Right lobe of liver (tissue), 6 donors: Measurements from ENCODE around the gene SHMT2. TPM values are rescaled to one million over a fixed set of nuclear protein-coding genes. Genes with fewer than 3 reads are reported as not detected.

Experiments
- ATAC-seq, 4 donors: fragments of 200-7000 bp; cut with Tn5 transposase; one replicate each; pipeline ENCODE4 v1.9.1; 2020; ENCODE audit warnings: mild to moderate bottlenecking in 4 of 4, moderate library complexity in 4 of 4
- DNase-seq, 3 donors: peaks; one replicate each; pipeline ENCODE4 v3.0.0-alpha.2; 2020
- H3K27ac ChIP-seq, 3 donors: fragments of 200-600 bp; one replicate each; pipeline ENCODE4 v1.8.0; 2022
- H3K27me3 ChIP-seq, 2 donors: fragments of 200-600 bp; one replicate each; pipeline ENCODE4 v1.8.0; 2022
- H3K36me3 ChIP-seq, 4 donors: fragments of 200-600 bp; sonication (generic) in 1 of 4; one replicate each; pipeline versions ENCODE4 v1.5.1 to v1.8.0; 2017 to 2022; ENCODE audit warnings: control low read depth in 1 of 4
- H3K4me1 ChIP-seq, 4 donors: fragments of 200-600 bp; sonication (generic) in 1 of 4; one replicate each; pipeline versions ENCODE4 v1.5.1 to v1.8.0; 2017 to 2022; ENCODE audit warnings: control low read depth in 1 of 4
- H3K4me3 ChIP-seq, 3 donors: fragments of 200-600 bp; one replicate each; pipeline ENCODE4 v1.8.0; 2022
- H3K9me3 ChIP-seq, 4 donors: fragments of 200-600 bp; sonication (generic) in 1 of 4; one replicate each; pipeline versions ENCODE4 v1.5.1 to v1.8.0; 2017 to 2022; ENCODE audit warnings: control low read depth in 1 of 4
- CTCF ChIP-seq, 4 donors: fragments of 200-600 bp in 3 of 4; fragments of 450-650 bp in 1 of 4; IDR thresholded peaks; one replicate each; pipeline versions ENCODE4 v1.5.1 to v1.8.0; 2016 to 2022; ENCODE audit warnings: antibody characterized with exemption in 4 of 4, mild to moderate bottlenecking in 2 of 4
- POLR2A ChIP-seq: fragments of 450-650 bp; IDR thresholded peaks from one replicate; pipeline ENCODE4 v1.6.1; 2017; ENCODE audit warnings: antibody characterized with exemption, mild to moderate bottlenecking
- WGBS: methylation state at CpG from one replicate; pipeline ENCODE4 v1.1.6; 2018; ENCODE audit warnings: low coverage, low lambda C conversion rate; ENCODE audit not compliant: insufficient coverage; ENCODE audit errors: missing lambda C conversion rate; 5-methylcytosine and 5-hydroxymethylcytosine counted together
- intact Hi-C, 2 donors: fragments of 100-400 bp; cut with DNase I; formaldehyde crosslinking; loops; one replicate each; pipeline versions ENCODE4 v1.11.2 to v1.14.1; 2022
- total RNA-seq, 6 experiments: library from RNA; depleted of rRNA in 2 of 6; stranded (reverse); fragments of >200 nt in 2 of 6; fragmentation: NEBNext Ultra II Directional in 3 of 6; extraction: Animal tissue kit (Norgen Biotek cat#: 25700) in 3 of 6; gene quantifications; one replicate each; pipeline versions ENCODE4 v1.1.0 to v1.2.4, GENCODE V29; 2016 to 2023
- donor health status: DM: no; HTN: yes; CAD: no.
- donor health status: DM: no; HTN: no; CAD: no.
- donor health status: DM: no; HTN: no; CAD: no.
- donor health status: DM: no; HTN: yes; CAD: no.
- donor health status: DM: no; HTN: yes; CAD: no.

The SHMT2 gene
- total RNA-seq, 6 experiments from 2014 or later: 157 to 228 (median 194) TPM

- intact Hi-C loops: loop anchor here in 1 of 2 donors (5.0 kb wide), 1 partner anchor 36 kb away; no protein-coding TSS in a partner anchor
- Histone ChIP-seq H3K4me3 (peak overlapping the region; percentile 26 to 39 (median 37)), H3K27ac (no peak overlapping the region), H3K27me3 (peaks cover 0 to 7% of the 10 kb centered on the region in 2 donors), H3K4me1 (peaks cover 0 to 42% (median 16%) of the 10 kb centered on the region in 4 donors), H3K36me3 (no peaks in the 10 kb centered on the region), H3K9me3 (no peaks in the 10 kb centered on the region)
- TF ChIP-seq POLR2A (no peak), CTCF (IDR thresholded peaks at IDR 0.05) (peak; percentile 59 to 82 (median 78))
- 8% methylated on average over 22 of the region's 41 CpGs for WGBS
- peak; percentile 42 to 58 (median 53) for ATAC-seq
- DNase-seq: peak; percentile 82 to 84 (median 83)
Observed at GRCh38 chr12:57243521-57244311, 14.2 kb downstream of the SHMT2 start.

- H3K27ac ChIP-seq: no peak overlapping the region
- H3K4me1 ChIP-seq: peaks cover 0 to 40% (median 16%) of the 10 kb centered on the region in 4 donors
- H3K27me3 ChIP-seq: peaks cover 0 to 7% of the 10 kb centered on the region in 2 donors
- WGBS: 78% methylated on average over 5 of the region's 6 CpGs
- DNase-seq (no peak), ATAC-seq (no peak)
- H3K4me3 ChIP-seq: no peak overlapping the region
- H3K9me3 ChIP-seq: no peaks in the 10 kb centered on the region
- TF ChIP-seq CTCF (IDR thresholded peaks at IDR 0.05) (no peak), POLR2A (no peak)
- intact Hi-C loops: loop anchor here in 1 of 2 donors (5.0 kb wide), 1 partner anchor 37 kb away; no protein-coding TSS in a partner anchor
- H3K36me3 ChIP-seq: no peaks in the 10 kb centered on the region
Observed at GRCh38 chr12:57244312-57244696, 14.8 kb downstream of the SHMT2 start.

GRCh38 chr12:57247041-57247440 is 17.5 kb downstream of the SHMT2 start:
- DNase-seq (no peak), ATAC-seq (no peak)
- TF ChIP-seq CTCF (IDR thresholded peaks at IDR 0.05) (no peak), POLR2A (no peak)
- peaks cover 0 to 28% (median 9%) of the 10 kb centered on the region in 4 donors for H3K4me1 ChIP-seq
- intact Hi-C loops: no loop called here
- no peak overlapping the region for H3K27ac ChIP-seq
- H3K9me3 ChIP-seq: no peaks in the 10 kb centered on the region
- 100% methylated on average over 1 of the region's 1 CpG for WGBS
- H3K27me3 ChIP-seq: peaks cover 0 to 1% of the 10 kb centered on the region in 2 donors
- no peaks in the 10 kb centered on the region for H3K36me3 ChIP-seq
- no peak overlapping the region for H3K4me3 ChIP-seq

DNA sequence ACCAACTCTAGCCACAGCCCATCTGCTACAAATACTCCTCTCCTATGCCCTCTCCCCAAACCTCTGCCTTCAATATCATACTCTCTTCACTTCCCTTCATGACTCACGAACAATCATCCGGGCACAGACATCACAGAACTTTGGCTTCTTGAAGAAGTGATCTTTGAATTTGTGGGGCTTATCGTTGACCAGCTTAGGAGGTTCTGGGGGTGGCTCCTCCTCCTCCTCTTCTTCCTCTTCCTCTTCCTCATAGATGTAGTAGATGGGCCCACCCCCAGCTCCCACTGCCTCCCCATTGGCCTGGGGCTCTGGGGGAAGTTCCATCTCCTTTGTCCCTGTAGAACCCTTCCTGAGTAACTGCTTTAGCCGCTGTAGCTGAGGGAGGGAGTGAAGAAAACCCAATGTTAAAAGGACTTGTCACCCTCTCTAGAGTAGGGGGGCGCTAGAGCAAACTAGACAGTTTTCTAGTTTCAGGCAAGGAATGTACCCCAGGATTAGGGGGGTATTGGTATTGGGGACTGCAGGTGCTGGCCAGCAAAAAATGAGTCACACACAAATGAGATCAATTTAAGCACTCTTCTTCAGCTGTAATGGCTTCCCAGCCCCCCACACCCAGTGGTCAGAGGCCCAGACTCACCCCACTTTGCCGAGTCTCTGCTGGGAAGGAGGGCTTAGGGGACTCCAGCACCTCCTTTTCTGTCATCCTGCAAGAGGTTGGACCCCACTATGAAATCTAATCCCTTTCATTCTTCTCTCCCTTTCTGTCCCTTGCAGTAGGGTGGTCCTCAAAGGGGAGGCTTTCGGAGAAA is 19.6 kb downstream of the SHMT2 start:
- 69% methylated on average over 6 of the region's 7 CpGs for WGBS
- intact Hi-C loops: no loop called here
- H3K36me3 ChIP-seq: no peaks in the 10 kb centered on the region
- TF ChIP-seq CTCF (IDR thresholded peaks at IDR 0.05) (no peak), POLR2A (no peak)
- H3K27ac ChIP-seq: no peak overlapping the region
- no peaks in the 10 kb centered on the region for H3K9me3 ChIP-seq
- no peak overlapping the region for H3K4me3 ChIP-seq
- H3K4me1 ChIP-seq: peaks cover 0 to 7% (median 2%) of the 10 kb centered on the region in 4 donors
- ATAC-seq (peak in 3 of 4 donors; percentile 11 to 48 (median 42)), DNase-seq (no peak)
- no peaks in the 10 kb centered on the region for H3K27me3 ChIP-seq
